Measurements from ENCODE around the gene NECAB2.

Gene NECAB2

GRCh38 chr16:84026606-84027005 lies 58.6 kb downstream of the NECAB2 start:
- DNase-seq (ENCODE audit: low read depth): no peak

GRCh38 chr16:84027625-84028024 lies 59.6 kb downstream of the NECAB2 start:
- no peak for DNase-seq (ENCODE audit: low read depth)

- no peak for DNase-seq (ENCODE audit: low read depth)
These were observed 61.4 kb downstream of the NECAB2 start for GRCh38 chr16:84029297-84030047.

DNA sequence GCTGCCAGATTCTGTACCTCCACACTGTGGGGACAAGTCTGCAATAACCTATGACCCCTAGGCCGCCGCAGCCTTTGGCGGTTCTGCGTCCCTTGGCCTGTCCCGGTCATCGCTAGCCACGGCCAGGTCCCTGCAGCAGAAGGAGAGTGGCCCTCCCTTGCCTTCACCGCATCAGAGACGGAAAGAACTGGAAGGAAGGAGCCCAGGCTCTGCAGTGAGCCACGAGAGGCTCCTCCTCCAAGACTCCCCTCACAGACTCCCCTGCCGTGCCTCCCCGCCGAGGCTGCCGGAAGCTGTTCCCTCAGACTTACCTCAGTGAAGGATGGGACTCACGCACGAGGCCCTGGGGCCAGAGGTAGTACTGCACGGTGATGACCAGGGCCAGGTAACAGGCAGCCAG lies 63.5 kb downstream of the NECAB2 start:
- DNase-seq (ENCODE audit: low read depth): no peak

DNA sequence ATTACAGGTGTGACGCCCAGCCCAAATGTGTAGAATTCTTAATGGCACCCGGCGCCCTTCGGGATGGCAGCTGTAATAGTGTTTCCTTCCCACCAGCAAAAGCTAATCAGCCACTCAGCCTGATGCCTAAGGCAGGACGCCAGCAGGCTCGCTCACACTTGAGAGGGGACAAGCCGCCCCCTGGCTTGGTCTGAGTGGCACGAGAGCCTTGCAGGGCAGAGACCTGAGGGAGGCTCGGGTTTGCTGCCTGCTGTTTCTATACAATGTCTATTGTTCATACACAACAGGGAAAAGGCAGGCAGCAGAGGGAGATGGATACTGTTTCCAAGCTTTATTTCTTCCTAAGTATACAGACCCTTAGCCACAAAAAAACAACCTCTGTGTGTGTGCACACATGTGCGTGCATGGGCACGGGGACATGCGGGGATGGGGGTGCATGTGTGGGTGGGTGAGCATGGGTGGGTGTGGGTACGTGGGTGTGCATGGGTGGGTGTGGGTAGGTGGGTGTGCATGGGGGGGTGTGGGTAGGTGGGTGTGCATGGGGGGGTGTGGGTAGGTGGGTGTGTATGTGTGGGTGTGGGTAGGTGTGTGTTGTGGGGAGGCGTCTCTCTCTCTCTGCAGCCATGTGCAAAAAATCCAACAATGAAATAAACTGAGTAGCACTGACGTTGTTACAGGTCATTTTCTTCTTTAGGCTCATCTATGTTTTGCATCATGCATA lies 64.6 kb downstream of the NECAB2 start:
- no peak for DNase-seq (ENCODE audit: low read depth)

DNA sequence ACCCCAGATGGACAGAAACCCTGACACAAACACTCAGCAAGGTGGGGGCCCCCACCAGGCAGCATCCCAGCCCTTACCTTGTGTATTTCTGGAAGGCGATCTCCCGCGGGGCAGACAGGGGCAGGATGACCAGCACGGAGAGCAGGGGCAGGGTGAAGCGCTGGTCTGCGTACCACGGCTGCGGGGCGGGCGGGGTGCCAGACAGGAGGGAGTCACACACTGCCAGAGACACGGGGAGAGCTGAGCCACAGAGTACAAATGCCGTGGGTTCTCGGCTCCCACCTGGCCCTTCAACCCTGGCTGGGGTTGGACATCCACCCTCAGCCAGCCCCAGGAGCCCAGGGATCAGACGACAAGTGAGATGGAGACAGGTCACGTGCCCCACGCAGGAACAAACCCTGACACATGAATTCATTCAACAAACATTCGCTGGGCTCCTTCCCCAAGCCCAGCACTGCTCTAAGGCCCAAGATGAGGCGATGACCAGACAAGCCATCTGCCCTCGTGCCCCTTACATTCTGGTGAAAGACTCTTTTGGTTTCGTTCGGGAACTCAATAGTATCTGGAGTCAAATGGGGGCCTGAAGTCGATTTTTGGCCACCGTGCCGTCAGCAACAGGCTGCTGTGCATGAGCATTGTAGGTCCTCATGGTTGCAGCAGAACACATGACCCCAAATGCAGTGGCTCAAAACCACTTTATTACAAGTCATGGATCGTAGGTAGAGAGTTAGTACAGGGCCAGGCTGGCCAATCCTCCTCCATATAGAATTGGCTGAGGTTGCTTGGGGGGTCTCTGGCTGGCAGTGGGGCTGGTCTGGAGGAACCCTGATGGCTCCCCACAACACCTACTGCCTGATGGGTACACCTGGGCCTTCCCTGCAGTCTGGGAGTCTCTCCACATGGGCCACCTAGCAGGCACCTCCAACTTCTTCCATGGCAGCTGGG lies 65.5 kb downstream of the NECAB2 start:
- no peak for DNase-seq (ENCODE audit: low read depth)

- DNase-seq (ENCODE audit: low read depth): no peak
These were observed 66.5 kb downstream of the NECAB2 start for GRCh38 chr16:84034516-84034915.

DNA sequence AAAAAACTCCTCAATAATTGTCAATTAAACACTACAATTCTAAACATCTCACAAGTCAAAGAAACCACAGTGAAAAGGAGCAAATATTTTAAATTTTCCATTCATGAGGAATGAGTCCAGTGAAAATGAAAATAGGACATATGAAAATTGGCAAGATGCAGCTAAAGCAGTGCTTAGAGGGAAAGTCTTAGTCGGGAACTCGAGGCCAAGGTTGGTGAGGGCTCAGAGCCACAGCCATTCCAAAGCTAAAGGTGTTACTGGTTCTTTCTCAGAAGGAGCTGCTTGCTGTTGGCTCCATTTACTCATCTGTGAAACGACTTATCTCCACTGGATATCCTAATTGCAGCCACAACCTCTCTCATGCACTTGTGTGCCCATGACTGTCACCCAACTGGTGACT lies 68.1 kb downstream of the NECAB2 start:
- no peak for DNase-seq (ENCODE audit: low read depth)

GRCh38 chr16:84036982-84037425 lies 69.0 kb downstream of the NECAB2 start:
- DNase-seq (ENCODE audit: low read depth): no peak

- no peak for DNase-seq (ENCODE audit: low read depth)
These were observed 70.4 kb downstream of the NECAB2 start for GRCh38 chr16:84038469-84038868.

- DNase-seq (ENCODE audit: low read depth): no peak
These were observed 71.7 kb downstream of the NECAB2 start for GRCh38 chr16:84039696-84040095.

DNA sequence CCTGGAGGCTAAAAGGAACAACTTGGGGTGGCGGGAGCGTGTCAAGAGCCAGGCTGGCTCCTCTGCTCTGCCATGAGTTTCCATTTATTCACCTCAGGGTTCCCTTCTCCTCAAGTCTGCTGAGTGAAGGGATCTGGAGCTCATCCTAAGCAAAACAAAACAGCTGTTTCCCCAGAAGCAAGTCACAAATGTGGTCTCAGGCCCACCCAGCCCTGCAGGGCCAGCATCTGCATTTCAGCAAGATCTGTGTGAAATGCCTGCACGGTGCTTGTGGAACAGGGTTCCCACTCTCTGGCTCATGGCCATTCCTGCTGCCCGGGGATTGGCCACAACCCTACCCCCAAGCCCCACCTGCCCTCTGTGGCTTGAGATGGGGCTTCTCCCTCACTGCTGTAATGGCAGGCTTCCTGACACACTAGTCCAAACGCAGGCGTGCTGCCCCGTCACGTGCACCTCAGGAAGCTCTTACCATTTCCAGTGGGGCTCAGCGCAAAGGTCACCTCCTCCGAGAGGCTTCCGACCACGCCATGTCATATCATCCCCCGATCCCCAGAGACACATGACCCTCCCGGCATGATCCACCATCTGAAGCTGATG lies 72.3 kb downstream of the NECAB2 start:
- no peak for DNase-seq (ENCODE audit: low read depth)

DNA sequence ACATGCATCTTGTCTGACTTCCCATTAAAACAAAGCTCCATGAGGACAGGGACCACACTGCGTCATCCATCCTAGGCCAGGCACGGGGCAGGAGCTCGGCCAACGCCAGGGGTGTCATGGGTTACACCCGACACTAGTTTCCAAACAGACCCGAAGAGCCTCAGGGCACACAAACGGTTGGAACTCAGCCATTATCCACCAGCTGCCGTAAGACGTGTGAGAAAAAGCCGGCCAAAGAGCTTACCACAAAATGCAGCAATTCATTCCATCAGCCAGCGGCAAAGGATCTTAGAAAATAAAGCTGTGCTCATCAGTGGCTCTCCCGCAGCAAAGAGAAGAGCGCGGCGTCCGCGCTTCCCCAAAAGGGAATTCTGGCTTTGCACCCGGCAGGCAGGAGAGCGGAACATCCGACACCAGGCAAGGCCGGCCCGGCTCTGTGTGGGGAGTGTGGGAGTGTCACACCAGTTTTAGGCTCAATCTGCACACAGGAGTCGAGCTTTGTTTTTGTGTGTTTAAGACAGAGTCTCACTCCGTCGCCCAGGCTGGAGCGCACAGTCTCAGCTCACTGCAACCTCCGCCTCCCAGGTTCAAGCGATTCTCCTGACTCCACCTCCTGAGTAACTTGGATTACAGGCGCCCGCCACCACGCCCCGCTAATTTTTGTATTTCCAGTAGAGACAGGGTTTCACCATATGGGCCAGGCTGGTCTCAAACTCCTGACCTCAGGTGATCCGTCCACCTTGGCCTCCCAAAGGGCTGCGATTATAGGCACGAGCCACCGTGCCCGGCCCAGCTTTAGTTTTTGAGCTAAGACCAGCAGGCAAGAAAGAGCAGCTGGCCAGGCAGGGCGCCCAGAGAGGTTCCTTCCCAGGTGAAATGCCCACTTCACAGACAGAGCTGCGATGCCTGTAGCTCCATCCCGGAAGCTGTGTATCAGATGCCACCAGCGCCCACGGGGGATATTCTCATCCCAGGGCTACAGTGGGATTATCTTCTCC lies 73.1 kb downstream of the NECAB2 start:
- DNase-seq (ENCODE audit: low read depth): peak; percentile 66

- no peak for DNase-seq (ENCODE audit: low read depth)
These were observed 73.8 kb downstream of the NECAB2 start for GRCh38 chr16:84041881-84042280.

DNA sequence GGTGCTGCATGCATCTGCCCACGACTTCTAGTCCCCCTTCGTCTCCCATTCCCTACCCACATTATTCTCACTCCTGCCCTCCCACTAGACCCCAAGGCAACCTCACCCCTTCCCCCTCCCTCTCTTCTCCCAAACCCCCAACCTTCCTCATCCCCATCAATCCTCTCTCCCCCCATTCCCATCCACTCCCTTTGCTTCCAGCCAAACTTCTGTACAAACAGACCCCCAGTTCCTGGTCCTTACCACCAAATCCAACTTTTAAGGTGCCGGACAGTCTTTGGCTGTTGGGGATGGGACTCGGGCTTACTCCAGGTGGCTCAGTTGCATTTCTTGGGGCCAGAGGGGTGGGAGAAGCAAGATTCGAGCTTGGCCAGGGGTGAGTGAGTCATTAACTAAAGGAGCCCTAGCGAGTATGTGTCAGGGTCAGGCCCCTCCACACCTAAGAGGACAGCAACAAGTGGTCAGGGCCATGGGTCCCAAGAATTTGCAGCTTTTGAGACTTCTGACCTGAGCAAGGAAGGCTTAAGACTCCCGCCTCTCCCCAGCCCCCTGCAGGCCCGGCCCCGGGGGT lies 74.3 kb downstream of the NECAB2 start, which contains the start of gene SLC38A8:
Gene SLC38A8 (minus strand): TSS at position 488 of the 571 bp plus-strand sequence. CDS start 638 bp downstream, outside the sequence.
- no peak for DNase-seq (ENCODE audit: low read depth)

DNA sequence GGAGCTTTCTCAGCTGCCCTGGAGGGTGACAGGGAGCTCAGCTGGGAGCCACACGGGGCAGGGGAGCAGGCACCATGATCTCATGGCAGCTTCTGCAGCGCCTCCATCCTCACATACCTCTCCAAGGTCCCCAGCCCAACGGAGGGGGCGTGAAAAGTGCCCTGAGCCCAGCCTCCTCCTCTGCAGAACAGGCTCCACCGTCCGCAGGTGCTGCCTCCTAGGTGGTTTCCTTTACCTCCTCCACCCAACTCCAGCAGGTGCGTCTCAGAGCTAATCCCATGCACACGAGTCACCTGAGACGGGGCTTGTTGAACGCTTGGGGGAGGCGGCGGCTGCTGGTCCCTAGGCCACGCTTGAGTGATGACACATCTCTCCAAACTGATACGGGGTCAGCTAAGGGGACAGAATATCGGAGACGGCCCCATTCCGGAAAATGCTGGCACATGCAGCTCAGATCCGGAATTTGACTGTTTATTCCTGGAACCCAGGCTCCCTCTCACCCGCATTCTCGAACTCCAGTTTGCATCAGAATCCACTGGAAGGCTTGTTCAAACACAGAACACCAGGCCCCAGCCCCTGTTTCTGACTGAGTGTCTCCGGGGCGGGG lies 74.9 kb downstream of the NECAB2 start:
- no peak for DNase-seq (ENCODE audit: low read depth)

DNA sequence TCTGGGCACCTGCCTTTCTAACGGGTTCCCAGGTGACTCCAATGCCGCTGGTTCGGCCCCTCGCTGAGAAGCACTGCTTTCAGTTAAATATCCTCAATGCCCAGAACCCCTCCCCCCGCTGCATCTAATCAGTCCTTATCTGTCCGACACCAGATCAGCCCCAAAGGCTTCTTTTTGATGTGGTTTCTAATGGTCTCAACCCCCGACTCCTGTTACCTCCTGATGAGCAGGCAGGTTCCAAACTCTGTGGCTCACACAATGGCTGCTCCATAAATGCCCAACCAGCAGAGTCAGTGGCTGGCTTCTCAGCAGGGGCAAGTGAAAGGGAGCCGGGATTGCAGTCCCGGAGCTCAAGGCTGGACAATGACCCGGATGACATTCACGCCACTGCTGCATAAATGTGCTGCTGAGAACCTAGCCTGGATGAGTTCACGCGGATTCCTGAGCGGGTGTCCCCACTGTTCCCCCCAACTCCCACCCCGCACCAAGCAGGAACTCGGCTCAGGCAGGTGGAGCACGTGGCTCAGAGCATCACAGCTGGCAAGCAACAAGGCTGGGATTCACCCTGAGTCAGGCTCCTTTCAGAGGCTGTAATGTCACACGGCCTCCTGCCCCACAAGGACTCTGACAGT lies 75.6 kb downstream of the NECAB2 start:
- no peak for DNase-seq (ENCODE audit: low read depth)

DNA sequence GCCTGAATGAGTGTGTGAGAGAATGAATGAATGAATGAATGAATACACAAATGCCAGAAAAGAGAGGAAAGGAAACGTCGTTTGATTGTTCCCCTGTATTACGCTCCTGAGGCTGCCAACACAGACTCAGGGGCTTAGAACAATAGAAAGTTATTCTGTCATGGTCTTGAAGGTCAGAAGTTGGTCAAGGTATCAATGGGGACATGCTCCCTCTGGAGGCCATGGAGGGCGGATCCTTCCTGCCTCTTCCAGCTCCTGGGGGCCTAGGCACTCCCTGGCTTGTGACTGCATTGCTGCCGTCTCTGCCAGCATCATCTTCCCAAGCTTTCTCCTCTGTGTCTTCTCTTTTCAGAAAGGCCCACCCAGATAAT lies 76.1 kb downstream of the NECAB2 start:
- DNase-seq (ENCODE audit: low read depth): no peak

Data from GM04504 (cell line).